ENCODE measurements around the gene GAB2.
"Not testable (repeated sequence)": the region's sequence is repeated elsewhere in the genome, so short reads cannot be mapped to it uniquely, and the experiment has no call there.

The GAB2 gene

DNA sequence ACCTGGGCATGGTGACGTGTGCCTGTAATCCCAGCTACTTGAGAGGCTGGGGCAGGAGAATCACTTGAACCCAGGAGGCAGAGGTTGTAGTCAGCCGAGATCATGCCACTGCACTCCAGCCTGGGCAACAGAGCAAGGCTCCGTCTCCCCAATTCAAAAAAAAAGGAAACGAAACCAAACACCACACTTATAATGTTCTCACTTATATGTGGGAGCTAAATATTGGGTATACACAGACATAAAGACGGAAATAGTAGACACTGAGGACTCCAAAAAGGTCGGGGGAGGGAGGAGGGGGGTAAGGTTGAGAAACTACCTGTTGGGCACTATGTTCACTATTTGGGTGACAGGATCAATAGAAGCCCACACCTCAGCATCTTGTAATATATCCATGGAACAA is 94.3 kb downstream of the GAB2 start:
- DNase-seq (ENCODE audit: extremely low spot score, insufficient read length, low read depth) (no peak), FAIRE-seq (no peak)

DNA sequence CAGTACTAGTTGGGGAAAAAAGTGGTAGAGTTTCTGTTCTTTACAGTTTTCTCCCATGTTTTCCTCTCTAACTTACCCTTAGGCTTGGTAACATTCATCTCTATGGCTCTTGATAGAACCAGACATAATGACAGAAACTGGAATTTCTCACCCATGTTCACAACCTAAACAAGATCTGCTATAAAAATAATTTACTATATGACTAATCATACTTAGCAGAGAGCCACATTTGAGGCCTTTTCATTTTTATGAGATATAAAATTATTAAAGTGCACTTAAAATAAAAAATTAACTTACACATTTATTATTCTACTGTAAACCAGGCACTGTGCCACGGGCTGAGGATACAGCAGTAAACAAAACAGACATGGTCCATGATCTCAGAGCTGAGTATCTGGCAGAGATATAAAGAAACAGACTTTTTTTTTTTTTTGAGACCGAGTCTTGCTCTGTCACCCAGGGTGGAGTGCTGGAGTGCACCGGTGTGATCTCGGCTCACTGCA is 98.1 kb downstream of the GAB2 start:
- DNase-seq (ENCODE audit: extremely low spot score, insufficient read length, low read depth): no peak
- FAIRE-seq: no peak

DNA sequence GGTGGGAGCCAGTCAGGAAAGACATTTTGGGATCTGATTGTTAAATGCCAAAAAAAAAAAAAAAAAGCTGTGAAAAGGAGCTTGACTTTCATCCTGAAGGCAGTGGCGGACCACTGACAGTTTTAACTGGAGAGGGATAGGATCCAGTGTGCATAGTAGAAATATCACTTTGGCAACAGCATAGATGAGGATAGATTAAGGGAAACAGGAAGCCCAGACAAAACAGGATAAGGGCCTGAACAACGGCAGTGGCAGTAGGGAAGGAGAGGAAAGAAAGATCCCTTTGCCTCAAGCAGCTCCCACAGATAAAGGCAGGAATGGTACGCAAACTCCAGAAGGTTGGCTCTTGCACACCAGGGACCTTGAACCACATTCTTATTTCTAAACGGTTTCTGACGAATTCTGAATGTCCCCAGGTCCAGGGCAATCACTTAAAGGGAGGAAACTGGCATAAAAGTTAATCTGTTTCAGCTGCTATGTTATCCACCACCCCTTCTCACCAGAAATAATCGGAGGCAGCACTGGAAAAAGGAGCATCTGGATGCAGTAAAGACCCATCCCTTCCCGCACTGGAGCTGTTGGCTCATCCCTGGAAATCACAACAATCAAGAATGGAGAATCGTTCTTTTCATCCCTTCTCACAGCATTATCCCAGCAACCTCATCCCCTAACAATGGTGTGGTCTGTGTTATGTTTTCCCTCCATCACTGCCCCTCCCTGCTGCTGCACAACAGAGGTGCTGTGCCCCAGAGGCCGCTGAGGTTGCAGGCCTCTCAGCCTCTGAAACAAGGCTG is 99.1 kb downstream of the GAB2 start:
- DNase-seq (ENCODE audit: extremely low spot score, insufficient read length, low read depth) (no peak), FAIRE-seq (no peak)

DNA sequence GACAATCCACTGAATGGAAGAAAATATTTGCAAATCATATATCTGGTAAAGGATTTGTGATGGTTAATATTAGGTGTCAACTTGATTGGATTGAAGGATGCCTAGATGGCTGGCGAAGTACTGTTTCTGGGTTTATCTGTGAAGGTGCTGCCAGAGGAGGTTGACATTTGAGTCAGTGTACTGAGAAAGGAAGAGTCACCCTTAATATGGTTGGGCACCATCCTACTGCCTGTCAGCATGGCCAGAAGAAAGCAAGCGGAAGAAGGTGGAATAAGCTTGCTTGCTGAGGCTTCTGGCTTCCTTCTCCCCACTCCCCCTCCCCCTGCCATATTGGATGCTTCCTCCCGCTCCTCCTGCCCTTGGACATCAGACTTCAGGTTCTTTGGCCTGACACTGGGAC is 101.9 kb downstream of the GAB2 start:
- FAIRE-seq (no peak), DNase-seq (ENCODE audit: extremely low spot score, insufficient read length, low read depth) (no peak)

DNA sequence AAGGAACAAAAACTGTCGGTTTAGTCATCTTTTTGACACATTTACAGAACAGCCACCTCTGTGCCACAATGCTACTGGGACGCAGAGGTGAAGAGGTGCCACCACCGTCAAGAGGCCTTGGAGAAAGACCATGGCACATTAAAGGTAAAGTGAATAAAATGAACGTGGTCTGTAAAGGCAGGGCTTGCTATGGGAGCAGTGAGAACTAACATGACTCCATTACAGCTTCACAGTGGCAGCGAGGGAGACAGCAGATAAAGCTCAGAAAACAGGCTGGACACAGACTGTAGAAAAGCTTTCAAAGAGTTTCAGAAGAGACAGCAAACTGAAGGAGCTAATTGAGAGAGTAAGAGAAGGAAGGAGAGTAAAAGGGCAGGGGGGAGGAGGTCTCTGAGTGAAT is 102.9 kb downstream of the GAB2 start:
- FAIRE-seq (no peak), DNase-seq (ENCODE audit: extremely low spot score, insufficient read length, low read depth) (no peak)

- FAIRE-seq (no peak), DNase-seq (ENCODE audit: extremely low spot score, insufficient read length, low read depth) (no peak)
Observed at GRCh38 chr11:78313898-78314297, 103.7 kb downstream of the GAB2 start.

GRCh38 chr11:78313181-78313795 is 104.3 kb downstream of the GAB2 start:
- FAIRE-seq (no peak), DNase-seq (ENCODE audit: extremely low spot score, insufficient read length, low read depth) (no peak)

GRCh38 chr11:78312712-78313111 is 104.9 kb downstream of the GAB2 start:
- DNase-seq (ENCODE audit: extremely low spot score, insufficient read length, low read depth): no peak
- no peak for FAIRE-seq

- no peak for DNase-seq (ENCODE audit: extremely low spot score, insufficient read length, low read depth)
Observed at GRCh38 chr11:78311702-78312371, 105.8 kb downstream of the GAB2 start.

GRCh38 chr11:78310500-78310909 is 107.1 kb downstream of the GAB2 start:
- DNase-seq (ENCODE audit: extremely low spot score, insufficient read length, low read depth): peak; percentile 23
- FAIRE-seq: peak; percentile 74

More at GRCh38 chr11:78311702-78312371, 105.8 kb downstream of the GAB2 start:
- no peak for FAIRE-seq

- FAIRE-seq: no peak
- DNase-seq (ENCODE audit: extremely low spot score, insufficient read length, low read depth): no peak
Observed at GRCh38 chr11:78304201-78304600, 113.4 kb downstream of the GAB2 start.

DNA sequence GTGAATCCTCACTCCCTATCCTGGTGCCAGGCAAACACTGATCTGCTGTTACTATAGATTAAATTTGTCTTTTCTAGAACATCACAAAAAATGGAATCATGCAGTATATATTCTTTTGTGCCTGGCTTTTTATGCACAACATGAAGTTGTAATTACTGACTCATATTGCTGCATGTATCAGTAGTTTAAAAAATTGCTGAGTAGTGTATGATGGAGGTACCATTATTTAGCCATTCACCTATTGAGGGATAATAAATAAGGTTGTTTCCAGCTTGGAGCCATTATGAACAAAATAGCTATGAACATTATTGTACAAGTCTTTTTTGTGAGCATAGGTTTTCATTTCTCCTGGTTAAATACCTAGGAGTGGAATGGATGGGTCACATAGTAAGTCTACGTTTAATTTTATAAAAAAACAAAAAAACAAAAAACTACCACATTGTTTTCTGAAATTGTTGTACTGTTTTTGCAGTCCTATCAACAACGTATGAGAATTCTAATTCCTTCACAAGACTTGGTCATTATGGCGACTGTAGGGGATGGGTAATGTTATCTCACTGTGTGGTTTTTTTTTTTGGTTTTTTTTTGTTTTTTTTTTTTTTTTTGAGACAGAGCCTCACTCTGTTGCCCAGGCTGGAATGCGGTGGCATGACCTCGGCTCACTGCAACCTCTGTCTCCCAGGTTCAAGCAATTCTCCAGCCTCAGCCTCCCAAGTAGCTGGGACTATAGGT is 117.3 kb downstream of the GAB2 start:
- FAIRE-seq: no peak
- DNase-seq (ENCODE audit: extremely low spot score, insufficient read length, low read depth): no peak

DNA sequence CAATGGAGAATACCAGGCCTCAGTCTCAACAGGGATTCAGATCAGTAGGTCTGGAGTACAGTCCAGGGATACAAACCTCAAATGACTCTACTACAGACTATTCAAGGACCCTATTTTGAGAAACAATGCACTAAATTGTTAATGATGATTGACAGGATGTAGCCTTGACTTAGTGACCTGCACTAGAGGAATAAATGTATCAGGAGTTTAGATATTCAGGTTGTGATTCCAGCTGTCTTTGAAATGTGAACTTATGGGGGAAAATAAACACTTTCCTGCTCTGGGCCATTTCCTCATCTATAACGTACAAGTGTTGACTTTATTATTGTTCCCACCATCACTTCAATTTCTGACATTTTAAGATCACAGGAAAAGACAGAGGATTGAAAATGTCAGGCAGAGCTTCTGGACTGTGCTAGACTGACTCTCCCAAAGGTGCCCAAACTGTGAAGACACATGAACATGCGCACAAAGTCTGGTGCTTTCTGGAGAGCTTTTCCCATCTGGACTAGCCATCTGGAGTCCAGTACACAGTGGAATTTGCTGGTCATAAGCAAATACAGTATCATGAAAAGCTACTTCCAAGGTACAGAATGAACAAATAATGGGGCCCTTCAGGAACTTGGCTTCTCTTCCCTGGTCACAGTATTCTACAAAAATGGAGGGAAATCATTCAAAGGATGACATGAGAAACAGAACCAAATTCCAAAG is 118.5 kb downstream of the GAB2 start:
- FAIRE-seq (no peak), DNase-seq (ENCODE audit: extremely low spot score, insufficient read length, low read depth) (no peak)

DNA sequence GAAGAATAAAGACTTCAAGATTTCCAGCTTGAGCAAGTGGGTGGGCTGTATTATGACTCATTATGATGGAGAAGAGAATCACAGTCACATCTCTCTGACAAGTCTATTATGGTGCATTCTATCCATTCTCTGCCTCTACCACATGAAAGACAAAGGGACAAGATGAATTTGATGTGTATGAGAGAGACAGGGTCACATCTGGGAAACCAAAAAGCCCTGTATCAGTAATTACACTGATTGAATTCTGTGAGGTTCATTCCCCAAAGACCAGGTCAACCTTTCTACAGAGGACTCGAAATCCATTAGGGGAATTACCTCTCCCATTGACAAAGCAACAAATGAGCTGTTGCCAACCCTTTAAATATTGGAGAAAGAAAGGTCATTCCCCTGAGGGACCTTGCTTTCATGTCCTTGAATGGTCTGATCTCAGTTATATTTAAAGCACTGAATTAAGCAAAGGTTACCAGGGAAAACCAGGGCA is 119.3 kb downstream of the GAB2 start:
- FAIRE-seq (no peak), DNase-seq (ENCODE audit: extremely low spot score, insufficient read length, low read depth) (no peak)

DNA sequence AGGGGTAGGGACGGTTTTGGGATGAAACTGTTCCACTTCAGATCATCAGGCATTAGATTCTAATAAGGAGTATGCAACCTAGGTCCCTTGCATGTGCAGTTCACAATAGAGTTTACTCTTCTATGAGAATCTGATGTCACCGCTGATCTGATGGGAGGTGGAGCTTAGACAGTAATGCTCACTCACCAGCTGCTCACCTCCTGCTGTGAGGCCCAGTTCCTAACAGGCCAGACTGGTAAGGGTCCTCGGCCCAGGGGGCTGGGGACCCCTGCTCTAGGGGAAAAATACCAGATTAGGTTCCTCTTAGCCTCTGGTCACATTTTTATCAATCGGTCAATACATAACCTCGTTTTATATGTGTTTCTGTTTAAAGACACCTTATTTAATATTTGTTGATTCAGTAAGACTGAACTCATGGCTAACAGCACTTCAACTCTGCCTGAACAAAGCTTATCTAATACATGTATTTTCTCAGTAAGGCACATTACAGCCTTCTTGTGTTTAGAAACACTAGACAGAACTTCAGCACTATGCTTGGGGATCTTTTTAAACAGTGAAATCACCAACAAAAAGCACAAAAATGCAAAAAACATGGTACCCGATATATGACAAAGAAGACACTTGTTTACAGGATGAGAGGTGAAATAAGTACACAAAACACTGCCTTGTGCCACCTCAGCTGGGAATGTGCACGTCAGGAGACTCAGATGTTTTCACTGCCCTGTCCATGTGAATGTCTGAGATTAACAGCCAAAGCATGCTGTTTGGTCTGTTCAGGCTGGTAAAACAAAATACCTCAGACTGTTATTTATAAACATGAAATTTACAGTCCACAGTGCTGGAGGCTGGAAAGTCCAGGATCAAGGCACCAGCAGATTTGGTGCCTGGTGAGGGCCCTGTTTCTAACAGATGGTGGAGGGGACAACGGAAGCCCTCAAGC is 121.4 kb downstream of the GAB2 start:
- FAIRE-seq: no peak

DNA sequence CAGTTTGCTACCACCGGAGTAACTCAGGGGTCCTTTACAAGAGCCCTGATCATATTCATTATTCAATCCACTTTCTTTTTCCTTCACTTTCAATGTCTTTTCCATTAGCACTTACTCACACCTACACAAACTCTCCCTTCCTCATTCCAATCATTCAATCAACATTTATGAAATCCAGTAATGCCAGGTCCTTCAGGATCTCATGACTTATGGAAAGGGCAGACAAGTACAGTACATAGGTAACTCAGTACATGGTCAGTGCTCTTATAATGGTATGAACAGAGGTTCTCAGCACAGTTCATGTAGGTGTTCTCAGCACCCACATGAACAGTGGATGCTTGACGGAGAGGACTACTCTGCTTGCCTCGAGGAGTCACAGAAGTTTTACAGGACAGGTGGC is 122.3 kb downstream of the GAB2 start:
- DNase-seq (ENCODE audit: extremely low spot score, insufficient read length, low read depth) (no peak), FAIRE-seq (no peak)

More for the DNA sequence above, 121.4 kb downstream of the GAB2 start:
- DNase-seq (ENCODE audit: extremely low spot score, insufficient read length, low read depth): no peak

GRCh38 chr11:78294100-78294499 is 123.5 kb downstream of the GAB2 start:
- not testable (repeated sequence) for DNase-seq (ENCODE audit: extremely low spot score, insufficient read length, low read depth); FAIRE-seq

GRCh38 chr11:78293536-78293935 is 124.1 kb downstream of the GAB2 start:
- DNase-seq (ENCODE audit: extremely low spot score, insufficient read length, low read depth) (no peak), FAIRE-seq (no peak)
